WTC11 (cell line): Measurements from ENCODE around the gene TXNRD1. TPM values are rescaled to one million over a fixed set of nuclear protein-coding genes. Genes with fewer than 3 reads are reported as not detected.

Experiments used
- ATAC-seq: fragments of 200-7000 bp; cut with Tn5 transposase; 2 replicates; pipeline ENCODE4 v1.10.0; 2021; ENCODE audit warnings: mild to moderate bottlenecking, moderate library complexity
- CTCF ChIA-PET: fragments of 300-600 bp; sonication (Branson Sonifier 250); formaldehyde crosslinking; loops from one replicate; lab custom pipeline; 2021; ENCODE audit warnings: antibody characterized with exemption; lab: Charles Lee
- POLR2A ChIA-PET: fragments of 350-600 bp; sonication (Branson Sonifier 250); formaldehyde crosslinking; loops from one replicate; lab custom pipeline; 2021; ENCODE audit warnings: antibody characterized with exemption; lab: Charles Lee
- DNase-seq: peaks from one replicate; pipeline ENCODE4 v3.0.0; 2021; ENCODE audit warnings: low spot score
- H3K27ac Mint-ChIP-seq: 2 replicates; pipeline ENCODE4 v1.8.0; 2021; ENCODE audit warnings: mixed read lengths
- H3K27me3 Mint-ChIP-seq: 2 replicates; pipeline ENCODE4 v1.8.0; 2021; ENCODE audit warnings: low read depth, mild to moderate bottlenecking, moderate library complexity, mixed read lengths
- H3K36me3 Mint-ChIP-seq: 2 replicates; pipeline ENCODE4 v1.8.0; 2021; ENCODE audit warnings: mixed read lengths
- H3K4me1 Mint-ChIP-seq: 2 replicates; pipeline ENCODE4 v1.8.0; 2022; ENCODE audit warnings: mixed read lengths
- H3K4me3 Mint-ChIP-seq: 2 replicates; pipeline ENCODE4 v1.8.0; 2021; ENCODE audit warnings: mild to moderate bottlenecking, moderate library complexity, mixed read lengths
- H3K9me3 Mint-ChIP-seq: 2 replicates; pipeline ENCODE4 v1.8.0; 2021; ENCODE audit warnings: mixed read lengths
- CREM ChIP-seq: sonication (generic); formaldehyde crosslinking; IDR thresholded peaks from 2 replicates; pipeline ENCODE4 v1.8.1; 2022; ENCODE audit warnings: mild to moderate bottlenecking, missing genetic modification reagents, moderate library complexity
- FOXP1 ChIP-seq: sonication (generic); formaldehyde crosslinking; IDR thresholded peaks from 2 replicates; pipeline ENCODE4 v1.8.0; 2022; ENCODE audit warnings: missing genetic modification reagents, mild to moderate bottlenecking, moderate library complexity, borderline replicate concordance
- HMGA2 ChIP-seq: fragments of 250-450 bp; sonication (Bioruptor Pico); IDR thresholded peaks from 2 replicates; pipeline ENCODE4 v1.4.0; 2021; ENCODE audit warnings: mild to moderate bottlenecking, moderate library complexity
- IRF2 ChIP-seq: sonication (generic); formaldehyde crosslinking; IDR thresholded peaks from 2 replicates; pipeline ENCODE4 v1.8.0; 2022; ENCODE audit warnings: low read depth, missing genetic modification reagents, borderline replicate concordance
- MYBL2 ChIP-seq: sonication (generic); formaldehyde crosslinking; IDR thresholded peaks from 2 replicates; pipeline ENCODE4 v1.8.1; 2023; ENCODE audit warnings: mild to moderate bottlenecking, moderate library complexity, missing genetic modification reagents
- NFATC4 ChIP-seq: fragments of 250-450 bp; sonication (Bioruptor Pico); IDR thresholded peaks from 2 replicates; pipeline ENCODE4 v1.9.0; 2021; ENCODE audit warnings: mild to moderate bottlenecking
- NFE2L1 ChIP-seq: sonication (generic); formaldehyde crosslinking; IDR thresholded peaks from 2 replicates; pipeline ENCODE4 v1.8.1; 2023; ENCODE audit warnings: missing genetic modification reagents
- NR2C2 ChIP-seq: sonication (generic); formaldehyde crosslinking; IDR thresholded peaks from 2 replicates; pipeline ENCODE4 v1.8.0; 2022; ENCODE audit warnings: mild to moderate bottlenecking, missing genetic modification reagents
- RORB ChIP-seq: fragments of 250-450 bp; sonication (Bioruptor Pico); IDR thresholded peaks from 2 replicates; pipeline ENCODE4 v1.9.0; 2021; ENCODE audit warnings: mild to moderate bottlenecking
- SMAD4 ChIP-seq: sonication (generic); formaldehyde crosslinking; IDR thresholded peaks from 2 replicates; pipeline ENCODE4 v1.8.0; 2022; ENCODE audit warnings: mild to moderate bottlenecking, missing genetic modification reagents
- SP1 ChIP-seq: sonication (generic); formaldehyde crosslinking; conservative IDR thresholded peaks from 2 replicates; pipeline ENCODE4 v1.8.1; 2022; ENCODE audit warnings: missing genetic modification reagents
- TEAD1 ChIP-seq: sonication (generic); formaldehyde crosslinking; IDR thresholded peaks from 2 replicates; pipeline ENCODE4 v1.8.0; 2022; ENCODE audit warnings: mild to moderate bottlenecking, missing genetic modification reagents
- ZBTB21 ChIP-seq: sonication (generic); formaldehyde crosslinking; IDR thresholded peaks from 2 replicates; pipeline ENCODE4 v1.8.1; 2023; ENCODE audit warnings: mild to moderate bottlenecking, missing genetic modification reagents, borderline replicate concordance
- ZNF138 ChIP-seq: sonication (generic); formaldehyde crosslinking; conservative IDR thresholded peaks from 2 replicates; pipeline ENCODE4 v1.8.1; 2022; ENCODE audit warnings: mild to moderate bottlenecking, moderate library complexity, missing genetic modification reagents
- ZNF263 ChIP-seq: sonication (generic); formaldehyde crosslinking; IDR thresholded peaks from 2 replicates; pipeline ENCODE4 v1.8.1; 2022; ENCODE audit warnings: low read depth, mild to moderate bottlenecking, moderate library complexity, missing genetic modification reagents
- ZNF396 ChIP-seq: fragments of 250-450 bp; sonication (Bioruptor Pico); IDR thresholded peaks from 2 replicates; pipeline ENCODE4 v1.8.0; 2021; ENCODE audit warnings: mild to moderate bottlenecking, moderate library complexity, borderline replicate concordance
- ZNF416 ChIP-seq: fragments of 250-450 bp; sonication (Bioruptor Pico); IDR thresholded peaks from 2 replicates; pipeline ENCODE4 v1.9.0; 2021; ENCODE audit warnings: mild to moderate bottlenecking, inconsistent platforms
- total RNA-seq: library from RNA; stranded (reverse); gene quantifications from 3 replicates; pipeline ENCODE4 v1.2.3, GENCODE V29; 2021
- TF ChIP-seq, protein P1 (sequence below): sonication (generic); formaldehyde crosslinking; IDR thresholded peaks from 2 replicates; pipeline ENCODE4 v1.8.0; 2022; ENCODE audit warnings: mild to moderate bottlenecking, missing genetic modification reagents
- TF ChIP-seq, protein P2 (sequence below): fragments of 250-450 bp; sonication (Bioruptor Pico); IDR thresholded peaks from 2 replicates; pipeline ENCODE4 v1.9.0; 2021; ENCODE audit warnings: moderate library complexity, mild to moderate bottlenecking, inconsistent platforms, borderline replicate concordance
- TF ChIP-seq, protein P3 (sequence below): sonication (generic); formaldehyde crosslinking; IDR thresholded peaks from 2 replicates; pipeline ENCODE4 v1.8.1; 2022; ENCODE audit warnings: mild to moderate bottlenecking, moderate library complexity, missing genetic modification reagents
- TF ChIP-seq, protein P4 (sequence below): fragments of 250-450 bp; sonication (Bioruptor Pico); IDR thresholded peaks from 2 replicates; pipeline ENCODE4 v1.9.0; 2021; ENCODE audit warnings: mild to moderate bottlenecking, borderline replicate concordance
- TF ChIP-seq, protein P5 (sequence below): sonication (generic); formaldehyde crosslinking; IDR thresholded peaks from 2 replicates; pipeline ENCODE4 v1.8.0; 2023; ENCODE audit warnings: mild to moderate bottlenecking, missing genetic modification reagents
- TF ChIP-seq, protein P6 (sequence below): sonication (generic); formaldehyde crosslinking; IDR thresholded peaks from 2 replicates; pipeline ENCODE4 v1.8.1; 2022; ENCODE audit warnings: mild to moderate bottlenecking, missing genetic modification reagents, moderate library complexity, borderline replicate concordance
- TF ChIP-seq, protein P7 (sequence below): sonication (generic); formaldehyde crosslinking; IDR thresholded peaks from 2 replicates; pipeline ENCODE4 v1.8.0; 2022; ENCODE audit warnings: mild to moderate bottlenecking, missing genetic modification reagents

Gene TXNRD1
- total RNA-seq, 1 experiment from 2014 or later: 113 TPM

DNA sequence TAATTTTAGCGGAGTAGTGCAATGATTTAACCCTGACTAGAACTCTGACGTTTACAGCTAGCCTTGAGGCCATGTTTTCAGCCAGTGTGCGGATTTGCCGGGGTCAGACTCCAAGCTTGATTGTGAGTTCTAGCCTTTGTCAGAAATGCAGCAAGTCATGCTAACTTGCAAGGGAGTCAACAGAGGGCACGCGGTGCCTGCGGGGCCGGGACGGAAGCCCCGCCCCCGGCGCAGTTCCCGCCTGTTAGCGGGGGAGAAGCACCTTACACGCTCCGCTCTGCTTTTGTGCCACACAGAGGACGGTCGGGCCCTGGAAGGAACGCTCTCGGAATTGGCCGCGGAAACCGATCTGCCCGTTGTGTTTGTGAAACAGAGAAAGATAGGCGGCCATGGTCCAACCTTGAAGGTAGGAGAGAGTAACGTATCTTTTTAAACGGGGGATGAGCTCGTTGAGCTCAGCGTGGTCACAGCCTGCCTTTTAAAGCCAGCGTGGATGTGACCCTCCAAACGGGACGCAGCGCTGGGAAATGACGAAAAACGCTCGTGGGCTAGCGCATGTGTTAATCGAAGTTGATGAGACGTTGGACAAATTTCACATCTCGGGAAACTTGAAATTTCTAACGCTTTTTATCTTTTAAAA is 73.2 kb downstream of the TXNRD1 start:
- peak overlapping the region; percentile 99 for H3K4me3 Mint-ChIP-seq
- H3K27me3 Mint-ChIP-seq: no peaks in the 10 kb centered on the region
- ATAC-seq (peak; percentile 77), DNase-seq (peak; percentile 86)
- CTCF ChIA-PET: interaction anchor here (1.0 to 2.0 kb wide), 5 partner anchors 10 to 93 kb away, joined by 4 to 11 read pairs (median 7); partner anchors contain the start of gene TXNRD1
- POLR2A ChIA-PET: interaction anchor here (1.0 to 3.8 kb wide), 5 partner anchors 11 to 151 kb away, joined by 4 to 34 read pairs (median 11); partner anchors contain the start of genes EID3, NFYB and TXNRD1
- H3K4me1 Mint-ChIP-seq: peaks cover 47% of the 10 kb centered on the region
- H3K36me3 Mint-ChIP-seq: peaks cover 18% of the 10 kb centered on the region
- H3K9me3 Mint-ChIP-seq: no peaks in the 10 kb centered on the region
- H3K27ac Mint-ChIP-seq: peak overlapping the region; percentile 85
- TF ChIP-seq, protein P1, sequence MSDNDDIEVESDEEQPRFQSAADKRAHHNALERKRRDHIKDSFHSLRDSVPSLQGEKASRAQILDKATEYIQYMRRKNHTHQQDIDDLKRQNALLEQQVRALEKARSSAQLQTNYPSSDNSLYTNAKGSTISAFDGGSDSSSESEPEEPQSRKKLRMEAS (CRISPR knock-in tag): peak; percentile 94
- TF ChIP-seq, protein P2, sequence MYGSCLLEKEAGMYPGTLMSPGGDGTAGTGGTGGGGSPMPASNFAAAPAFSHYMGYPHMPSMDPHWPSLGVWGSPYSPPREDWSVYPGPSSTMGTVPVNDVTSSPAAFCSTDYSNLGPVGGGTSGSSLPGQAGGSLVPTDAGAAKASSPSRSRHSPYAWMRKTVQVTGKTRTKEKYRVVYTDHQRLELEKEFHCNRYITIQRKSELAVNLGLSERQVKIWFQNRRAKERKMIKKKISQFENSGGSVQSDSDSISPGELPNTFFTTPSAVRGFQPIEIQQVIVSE (CRISPR knock-in tag): no peak
- TF ChIP-seq ZBTB21 (CRISPR knock-in tag) (peak; percentile 30; the same call in 1 of the 2 replicates), ZNF396 (CRISPR knock-in tag) (no peak), FOXP1 (CRISPR knock-in tag) (peak; percentile 50; the same call in 1 of the 2 replicates), SMAD4 (CRISPR knock-in tag) (no peak), NR2C2 (CRISPR knock-in tag) (no peak), ZNF263 (CRISPR knock-in tag) (no peak), MYBL2 (no peak), HMGA2 (CRISPR knock-in tag) (no peak), NFATC4 (CRISPR knock-in tag) (no peak), RORB (CRISPR knock-in tag) (no peak), ZNF416 (CRISPR knock-in tag) (no peak), SP1 (CRISPR knock-in tag) (peak; percentile 59; the same call in 1 of the 2 replicates), NFE2L1 (CRISPR knock-in tag) (peak; percentile 76; the same call in 1 of the 2 replicates), TEAD1 (CRISPR knock-in tag) (peak; percentile 43; the same call in 1 of the 2 replicates), CREM (CRISPR knock-in tag) (peak; percentile 78; the same call in 1 of the 2 replicates), IRF2 (CRISPR knock-in tag) (no peak), ZNF138 (CRISPR knock-in tag) (no peak)
- TF ChIP-seq, protein P3, sequence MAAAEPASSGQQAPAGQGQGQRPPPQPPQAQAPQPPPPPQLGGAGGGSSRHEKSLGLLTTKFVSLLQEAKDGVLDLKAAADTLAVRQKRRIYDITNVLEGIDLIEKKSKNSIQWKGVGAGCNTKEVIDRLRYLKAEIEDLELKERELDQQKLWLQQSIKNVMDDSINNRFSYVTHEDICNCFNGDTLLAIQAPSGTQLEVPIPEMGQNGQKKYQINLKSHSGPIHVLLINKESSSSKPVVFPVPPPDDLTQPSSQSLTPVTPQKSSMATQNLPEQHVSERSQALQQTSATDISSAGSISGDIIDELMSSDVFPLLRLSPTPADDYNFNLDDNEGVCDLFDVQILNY (CRISPR knock-in tag): peak; percentile 82; the same call in 1 of the 2 replicates
- TF ChIP-seq, protein P4, sequence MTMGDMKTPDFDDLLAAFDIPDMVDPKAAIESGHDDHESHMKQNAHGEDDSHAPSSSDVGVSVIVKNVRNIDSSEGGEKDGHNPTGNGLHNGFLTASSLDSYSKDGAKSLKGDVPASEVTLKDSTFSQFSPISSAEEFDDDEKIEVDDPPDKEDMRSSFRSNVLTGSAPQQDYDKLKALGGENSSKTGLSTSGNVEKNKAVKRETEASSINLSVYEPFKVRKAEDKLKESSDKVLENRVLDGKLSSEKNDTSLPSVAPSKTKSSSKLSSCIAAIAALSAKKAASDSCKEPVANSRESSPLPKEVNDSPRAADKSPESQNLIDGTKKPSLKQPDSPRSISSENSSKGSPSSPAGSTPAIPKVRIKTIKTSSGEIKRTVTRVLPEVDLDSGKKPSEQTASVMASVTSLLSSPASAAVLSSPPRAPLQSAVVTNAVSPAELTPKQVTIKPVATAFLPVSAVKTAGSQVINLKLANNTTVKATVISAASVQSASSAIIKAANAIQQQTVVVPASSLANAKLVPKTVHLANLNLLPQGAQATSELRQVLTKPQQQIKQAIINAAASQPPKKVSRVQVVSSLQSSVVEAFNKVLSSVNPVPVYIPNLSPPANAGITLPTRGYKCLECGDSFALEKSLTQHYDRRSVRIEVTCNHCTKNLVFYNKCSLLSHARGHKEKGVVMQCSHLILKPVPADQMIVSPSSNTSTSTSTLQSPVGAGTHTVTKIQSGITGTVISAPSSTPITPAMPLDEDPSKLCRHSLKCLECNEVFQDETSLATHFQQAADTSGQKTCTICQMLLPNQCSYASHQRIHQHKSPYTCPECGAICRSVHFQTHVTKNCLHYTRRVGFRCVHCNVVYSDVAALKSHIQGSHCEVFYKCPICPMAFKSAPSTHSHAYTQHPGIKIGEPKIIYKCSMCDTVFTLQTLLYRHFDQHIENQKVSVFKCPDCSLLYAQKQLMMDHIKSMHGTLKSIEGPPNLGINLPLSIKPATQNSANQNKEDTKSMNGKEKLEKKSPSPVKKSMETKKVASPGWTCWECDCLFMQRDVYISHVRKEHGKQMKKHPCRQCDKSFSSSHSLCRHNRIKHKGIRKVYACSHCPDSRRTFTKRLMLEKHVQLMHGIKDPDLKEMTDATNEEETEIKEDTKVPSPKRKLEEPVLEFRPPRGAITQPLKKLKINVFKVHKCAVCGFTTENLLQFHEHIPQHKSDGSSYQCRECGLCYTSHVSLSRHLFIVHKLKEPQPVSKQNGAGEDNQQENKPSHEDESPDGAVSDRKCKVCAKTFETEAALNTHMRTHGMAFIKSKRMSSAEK: no peak
- TF ChIP-seq, protein P5, sequence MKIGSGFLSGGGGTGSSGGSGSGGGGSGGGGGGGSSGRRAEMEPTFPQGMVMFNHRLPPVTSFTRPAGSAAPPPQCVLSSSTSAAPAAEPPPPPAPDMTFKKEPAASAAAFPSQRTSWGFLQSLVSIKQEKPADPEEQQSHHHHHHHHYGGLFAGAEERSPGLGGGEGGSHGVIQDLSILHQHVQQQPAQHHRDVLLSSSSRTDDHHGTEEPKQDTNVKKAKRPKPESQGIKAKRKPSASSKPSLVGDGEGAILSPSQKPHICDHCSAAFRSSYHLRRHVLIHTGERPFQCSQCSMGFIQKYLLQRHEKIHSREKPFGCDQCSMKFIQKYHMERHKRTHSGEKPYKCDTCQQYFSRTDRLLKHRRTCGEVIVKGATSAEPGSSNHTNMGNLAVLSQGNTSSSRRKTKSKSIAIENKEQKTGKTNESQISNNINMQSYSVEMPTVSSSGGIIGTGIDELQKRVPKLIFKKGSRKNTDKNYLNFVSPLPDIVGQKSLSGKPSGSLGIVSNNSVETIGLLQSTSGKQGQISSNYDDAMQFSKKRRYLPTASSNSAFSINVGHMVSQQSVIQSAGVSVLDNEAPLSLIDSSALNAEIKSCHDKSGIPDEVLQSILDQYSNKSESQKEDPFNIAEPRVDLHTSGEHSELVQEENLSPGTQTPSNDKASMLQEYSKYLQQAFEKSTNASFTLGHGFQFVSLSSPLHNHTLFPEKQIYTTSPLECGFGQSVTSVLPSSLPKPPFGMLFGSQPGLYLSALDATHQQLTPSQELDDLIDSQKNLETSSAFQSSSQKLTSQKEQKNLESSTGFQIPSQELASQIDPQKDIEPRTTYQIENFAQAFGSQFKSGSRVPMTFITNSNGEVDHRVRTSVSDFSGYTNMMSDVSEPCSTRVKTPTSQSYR (CRISPR knock-in tag): 0 out of 2 replicates have a peak, but pooled peaks have one; percentile 29
- TF ChIP-seq, protein P6, sequence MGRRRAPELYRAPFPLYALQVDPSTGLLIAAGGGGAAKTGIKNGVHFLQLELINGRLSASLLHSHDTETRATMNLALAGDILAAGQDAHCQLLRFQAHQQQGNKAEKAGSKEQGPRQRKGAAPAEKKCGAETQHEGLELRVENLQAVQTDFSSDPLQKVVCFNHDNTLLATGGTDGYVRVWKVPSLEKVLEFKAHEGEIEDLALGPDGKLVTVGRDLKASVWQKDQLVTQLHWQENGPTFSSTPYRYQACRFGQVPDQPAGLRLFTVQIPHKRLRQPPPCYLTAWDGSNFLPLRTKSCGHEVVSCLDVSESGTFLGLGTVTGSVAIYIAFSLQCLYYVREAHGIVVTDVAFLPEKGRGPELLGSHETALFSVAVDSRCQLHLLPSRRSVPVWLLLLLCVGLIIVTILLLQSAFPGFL (CRISPR knock-in tag): no peak
- TF ChIP-seq, protein P7, sequence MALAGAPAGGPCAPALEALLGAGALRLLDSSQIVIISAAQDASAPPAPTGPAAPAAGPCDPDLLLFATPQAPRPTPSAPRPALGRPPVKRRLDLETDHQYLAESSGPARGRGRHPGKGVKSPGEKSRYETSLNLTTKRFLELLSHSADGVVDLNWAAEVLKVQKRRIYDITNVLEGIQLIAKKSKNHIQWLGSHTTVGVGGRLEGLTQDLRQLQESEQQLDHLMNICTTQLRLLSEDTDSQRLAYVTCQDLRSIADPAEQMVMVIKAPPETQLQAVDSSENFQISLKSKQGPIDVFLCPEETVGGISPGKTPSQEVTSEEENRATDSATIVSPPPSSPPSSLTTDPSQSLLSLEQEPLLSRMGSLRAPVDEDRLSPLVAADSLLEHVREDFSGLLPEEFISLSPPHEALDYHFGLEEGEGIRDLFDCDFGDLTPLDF: peak; percentile 67; the same call in 1 of the 2 replicates
